Esophagus squamous epithelium (tissue), 4 donors: Measurements from ENCODE around the gene ANAPC10.

Experiments
- POLR2A ChIP-seq, 4 donors: fragments of 450-650 bp; IDR thresholded peaks; one replicate each; pipeline ENCODE4 v1.6.1; 2017; ENCODE audit warnings: antibody characterized with exemption in 4 of 4, mild to moderate bottlenecking in 4 of 4, moderate library complexity in 3 of 4
- TF ChIP-seq, protein P1 (sequence below), 6 experiments: fragments of 450-650 bp in 4 of 6; fragments of 200-600 bp in 2 of 6; sonication (generic) in 2 of 6; IDR thresholded peaks; one replicate each; pipeline ENCODE4 v1.5.1; 2016 to 2019; ENCODE audit warnings: antibody characterized with exemption in 6 of 6, mild to moderate bottlenecking in 4 of 6, moderate library complexity in 4 of 6

DNA sequence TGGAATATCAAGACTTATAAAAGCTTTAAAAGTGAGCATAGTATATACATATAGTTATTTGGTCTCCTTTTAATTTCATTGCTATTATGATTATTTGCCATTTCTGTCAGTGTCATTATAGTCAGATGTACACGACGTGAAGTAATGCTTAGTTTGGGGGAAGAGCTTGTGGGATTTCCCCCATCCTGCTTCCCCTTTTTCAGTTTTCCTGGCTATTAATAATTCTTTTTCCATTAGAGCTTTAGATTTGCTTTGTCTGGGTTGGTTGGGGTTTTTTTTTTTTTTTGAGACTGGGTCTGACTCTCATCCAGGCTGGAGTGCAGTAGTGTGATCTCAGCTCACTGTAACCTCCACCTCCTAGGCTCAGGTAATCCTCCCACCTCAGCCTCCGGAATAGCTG is 5.5 kb upstream of the ANAPC10 start:
- TF ChIP-seq, protein P1, sequence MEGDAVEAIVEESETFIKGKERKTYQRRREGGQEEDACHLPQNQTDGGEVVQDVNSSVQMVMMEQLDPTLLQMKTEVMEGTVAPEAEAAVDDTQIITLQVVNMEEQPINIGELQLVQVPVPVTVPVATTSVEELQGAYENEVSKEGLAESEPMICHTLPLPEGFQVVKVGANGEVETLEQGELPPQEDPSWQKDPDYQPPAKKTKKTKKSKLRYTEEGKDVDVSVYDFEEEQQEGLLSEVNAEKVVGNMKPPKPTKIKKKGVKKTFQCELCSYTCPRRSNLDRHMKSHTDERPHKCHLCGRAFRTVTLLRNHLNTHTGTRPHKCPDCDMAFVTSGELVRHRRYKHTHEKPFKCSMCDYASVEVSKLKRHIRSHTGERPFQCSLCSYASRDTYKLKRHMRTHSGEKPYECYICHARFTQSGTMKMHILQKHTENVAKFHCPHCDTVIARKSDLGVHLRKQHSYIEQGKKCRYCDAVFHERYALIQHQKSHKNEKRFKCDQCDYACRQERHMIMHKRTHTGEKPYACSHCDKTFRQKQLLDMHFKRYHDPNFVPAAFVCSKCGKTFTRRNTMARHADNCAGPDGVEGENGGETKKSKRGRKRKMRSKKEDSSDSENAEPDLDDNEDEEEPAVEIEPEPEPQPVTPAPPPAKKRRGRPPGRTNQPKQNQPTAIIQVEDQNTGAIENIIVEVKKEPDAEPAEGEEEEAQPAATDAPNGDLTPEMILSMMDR (IDR thresholded peaks at IDR 0.05), result no peak
- no peak for TF ChIP-seq POLR2A (IDR thresholded peaks at IDR 0.05)
